Activated CD4-positive, alpha-beta T cell treated with anti-CD3 and anti-CD28 coated beads, Interleukin-10, Interleukin-2, amounts not matched to agents 100 ng/mL and 50 ng/mL, durations not matched to agents 16 hours and 8 hours (primary cell): Measurements from ENCODE around the gene CNBD2.
A peak's percentile ranks its signal among the peaks of the same experiment; 100 is the strongest.
"Not testable (repeated sequence)": the region's sequence is repeated elsewhere in the genome, so short reads cannot be mapped to it uniquely, and the experiment has no call there.

Experiments
- DNase-seq: peaks from one replicate; pipeline ENCODE4 v3.0.0-alpha.2; 2020

CNBD2 gene

DNA sequence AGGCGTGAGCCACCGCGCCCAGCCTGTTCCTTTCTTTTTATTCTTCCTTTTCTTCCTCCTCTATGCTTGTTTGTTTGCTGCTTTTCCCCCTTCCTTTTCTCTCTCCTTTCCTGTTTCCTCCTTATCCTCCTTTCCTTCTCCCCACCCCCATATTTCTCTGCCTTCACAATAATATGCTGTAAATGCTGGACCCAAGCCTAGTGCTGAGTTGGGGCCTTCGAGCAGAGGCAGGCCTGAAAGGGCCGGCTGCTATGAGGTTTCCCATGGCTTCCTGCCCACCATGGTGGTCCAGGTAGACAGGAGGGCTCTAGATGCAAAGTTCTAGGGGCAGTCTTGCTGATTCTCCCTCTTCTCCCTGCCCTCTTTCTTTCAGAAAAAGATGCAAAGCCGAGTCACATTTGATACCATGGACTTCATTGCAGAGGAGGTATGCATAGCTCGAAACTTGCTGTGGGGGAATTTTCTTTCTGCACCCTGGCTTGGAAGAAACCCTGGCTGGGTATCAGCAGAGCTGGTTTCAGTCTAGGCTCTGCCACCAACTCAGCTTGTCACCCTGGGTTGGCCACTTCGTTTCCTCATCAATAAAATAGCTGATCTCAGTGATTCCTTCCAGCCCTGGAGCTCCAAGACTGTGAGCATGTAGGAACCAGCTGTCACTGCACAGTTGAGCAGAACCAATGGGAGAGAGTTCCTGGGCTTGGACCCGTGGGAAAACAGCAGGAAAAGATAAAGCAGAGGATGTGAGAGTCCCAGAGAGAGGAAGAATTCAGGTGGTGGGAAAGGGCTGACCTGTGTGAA, 7.4 kb downstream of the CNBD2 start:
- DNase-seq: no peak

DNA sequence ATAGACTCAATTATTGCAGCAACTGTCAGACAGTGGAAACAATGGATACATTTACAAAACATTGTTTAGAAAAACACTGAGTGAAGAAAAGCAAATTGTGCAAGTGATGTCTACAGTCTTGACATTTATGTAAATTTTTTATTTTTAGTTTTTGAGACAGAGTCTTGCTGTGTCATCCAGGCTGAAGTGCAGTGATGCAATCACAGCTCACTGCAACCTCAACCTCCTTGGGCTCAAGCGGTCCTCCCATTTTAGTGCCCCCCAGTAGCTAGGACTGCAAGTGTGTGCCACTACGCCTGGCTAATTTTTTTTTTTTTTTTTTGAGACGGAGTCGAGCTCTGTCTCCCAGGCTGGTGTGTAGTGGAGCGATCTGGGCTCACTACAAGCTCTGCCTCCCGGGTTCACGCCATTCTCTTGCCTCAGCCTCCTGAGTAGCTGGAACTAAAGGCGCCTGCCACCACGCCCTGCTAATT, 9.7 kb downstream of the CNBD2 start:
- no peak for DNase-seq

DNA sequence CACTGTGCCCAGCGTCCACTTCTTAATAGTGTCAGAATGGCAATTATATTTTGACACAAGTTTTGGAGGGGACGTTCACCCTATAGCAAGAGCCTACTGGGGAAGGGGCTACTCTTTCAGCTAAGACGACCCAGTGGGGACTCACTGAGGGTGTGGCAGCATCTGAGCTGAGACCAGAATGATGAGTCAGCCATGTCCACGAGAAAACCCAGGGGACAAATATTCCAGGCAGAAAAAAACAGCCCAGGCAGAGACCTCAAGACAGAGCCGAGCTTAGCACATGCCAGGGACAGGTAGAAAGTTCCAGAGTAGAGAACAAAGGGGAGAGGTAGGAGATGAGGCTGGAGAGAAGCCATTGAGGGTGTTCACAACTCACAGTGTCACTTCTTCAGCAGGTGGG, 11.2 kb downstream of the CNBD2 start:
- no peak for DNase-seq

DNA sequence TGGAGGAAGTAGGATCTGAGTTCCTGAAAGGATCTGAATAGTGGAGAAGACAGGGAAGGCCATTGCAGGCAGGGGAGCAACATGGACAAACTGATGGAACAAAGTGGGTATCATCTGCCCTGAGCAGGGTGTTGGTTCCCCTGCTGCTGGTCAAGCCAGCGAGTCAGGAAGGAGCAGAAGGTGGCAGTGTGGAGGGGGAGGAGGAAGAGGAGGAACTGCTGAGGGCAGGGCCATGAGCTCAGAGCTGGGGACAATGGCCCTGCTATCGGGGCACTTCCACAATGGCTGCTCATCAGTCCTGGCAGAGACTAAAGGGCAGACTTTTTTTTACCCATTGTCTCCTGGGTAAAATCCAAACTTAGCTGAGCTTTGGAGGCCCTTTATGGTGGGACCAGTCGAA, 13.6 kb downstream of the CNBD2 start:
- no peak for DNase-seq

DNA sequence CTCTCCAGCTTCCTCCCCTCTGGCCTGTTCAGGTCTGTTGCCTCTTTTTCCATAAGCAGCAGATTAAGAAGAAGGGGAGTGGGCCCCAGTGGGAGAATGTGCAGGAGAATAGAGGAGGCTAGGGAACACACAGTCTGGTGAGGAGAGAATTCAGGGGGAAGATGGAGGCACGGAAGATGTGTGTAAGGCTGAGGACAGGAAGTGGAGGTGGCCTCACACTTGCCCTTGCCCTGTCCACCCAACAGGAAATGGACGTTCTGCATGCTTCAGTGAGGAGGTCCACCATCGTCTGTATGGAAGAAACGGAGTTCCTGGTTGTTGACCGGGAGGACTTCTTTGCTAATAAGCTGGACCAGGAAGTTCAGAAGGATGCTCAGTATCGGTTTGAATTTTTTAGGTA, 16.0 kb downstream of the CNBD2 start:
- DNase-seq: no peak

DNA sequence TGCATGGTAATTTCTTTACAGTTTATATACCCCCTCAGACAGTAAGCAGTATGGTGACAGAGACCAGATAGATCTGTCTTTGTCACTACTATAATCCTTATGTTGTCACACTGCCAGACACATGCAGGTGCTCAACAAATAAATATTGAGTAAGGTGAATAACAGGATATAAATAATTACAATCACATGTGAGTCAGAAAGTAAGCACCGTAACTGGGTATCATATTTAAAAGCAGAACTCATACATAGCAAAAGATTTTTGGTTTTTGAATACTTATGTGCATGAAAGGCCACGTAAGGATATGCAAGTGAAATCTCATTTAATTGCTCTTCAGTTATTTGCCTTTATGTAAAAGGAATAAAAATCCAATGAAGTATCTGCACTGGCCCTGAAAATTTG, 17.4 kb downstream of the CNBD2 start:
- no peak for DNase-seq

DNA sequence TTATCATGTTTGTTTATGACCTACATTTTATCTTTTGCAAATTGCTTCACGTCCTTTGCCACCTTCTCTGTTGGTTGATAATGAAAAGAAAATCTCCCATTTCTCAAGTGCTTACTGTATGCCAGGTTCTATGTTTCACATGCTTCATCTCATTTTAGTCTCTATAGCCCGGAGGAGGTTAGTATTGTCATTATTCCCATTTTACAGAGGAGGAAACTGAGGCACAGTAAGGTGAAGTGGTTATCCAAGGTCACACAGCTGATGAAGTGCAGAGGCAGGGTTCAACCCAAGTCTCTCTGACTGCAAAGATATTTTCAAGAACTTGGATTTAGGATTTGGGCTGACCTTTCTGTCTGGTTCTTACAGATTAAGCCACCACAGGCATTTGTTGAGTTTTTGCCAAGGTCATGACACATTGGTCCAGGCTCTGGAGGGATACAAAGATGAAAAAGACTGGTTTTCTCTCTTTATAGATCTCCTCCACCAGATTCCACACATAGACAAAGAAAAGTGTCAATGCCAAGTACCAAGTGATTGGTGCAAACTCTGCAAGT, 20.6 kb downstream of the CNBD2 start:
- no peak for DNase-seq

DNA sequence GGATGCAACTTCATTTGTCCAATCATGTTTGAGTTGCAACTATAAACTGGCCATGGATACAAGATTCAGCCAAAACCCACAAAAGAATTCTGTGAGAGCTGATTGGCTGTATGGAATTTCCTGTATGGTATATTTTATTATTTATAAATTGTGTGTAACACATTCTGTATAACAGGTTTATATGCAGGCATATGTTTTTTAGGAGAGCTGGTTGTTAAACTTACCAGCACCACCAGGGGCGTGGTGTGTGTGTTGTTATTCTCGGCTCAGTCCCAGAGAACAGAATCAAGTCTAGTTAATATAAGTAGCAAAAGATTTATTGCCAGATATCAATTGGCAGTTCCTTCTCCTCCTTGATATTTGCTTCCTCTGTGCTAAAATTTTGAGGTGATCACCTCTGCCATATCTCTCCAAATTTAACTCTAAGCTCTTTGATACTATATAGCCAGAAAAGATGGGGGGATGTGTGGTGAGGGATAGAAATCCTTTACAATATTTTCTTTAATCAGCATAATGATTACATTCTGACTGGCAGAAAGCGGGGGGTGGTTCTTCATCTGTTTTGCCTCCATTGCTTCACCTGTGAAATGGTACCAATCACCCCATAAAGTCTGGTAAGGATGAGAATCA, 22.9 kb downstream of the CNBD2 start:
- peak; percentile 10 for DNase-seq

DNA sequence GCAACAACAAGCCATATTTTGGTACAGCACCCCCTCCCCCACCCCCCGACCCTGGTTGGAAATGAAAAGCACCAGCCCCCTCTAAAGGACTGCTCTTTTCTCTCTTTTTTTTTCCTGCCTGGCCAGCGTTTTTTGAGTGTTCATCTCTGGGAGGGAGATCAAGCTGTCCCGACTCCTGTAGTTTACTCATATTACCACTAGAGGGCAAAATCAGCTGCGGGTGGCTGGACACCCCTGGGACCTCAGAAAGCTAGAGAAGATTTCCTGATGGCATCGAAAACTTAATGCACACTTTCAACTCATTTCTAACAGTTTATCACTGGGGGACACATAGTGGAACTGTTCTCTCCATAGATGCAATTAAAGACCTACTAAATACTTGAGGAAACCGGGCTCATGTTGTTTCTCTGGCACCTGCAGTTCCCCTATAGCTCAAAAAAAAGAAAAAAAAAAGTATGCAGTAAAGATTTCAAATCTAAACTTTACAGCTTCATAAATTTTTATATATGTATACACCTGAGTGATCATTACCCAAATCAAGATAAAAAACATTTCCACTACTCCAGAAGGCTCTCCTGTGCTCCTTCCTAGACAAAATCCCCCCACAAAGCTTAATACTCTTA, 24.4 kb downstream of the CNBD2 start:
- peak; percentile 75 for DNase-seq

DNA sequence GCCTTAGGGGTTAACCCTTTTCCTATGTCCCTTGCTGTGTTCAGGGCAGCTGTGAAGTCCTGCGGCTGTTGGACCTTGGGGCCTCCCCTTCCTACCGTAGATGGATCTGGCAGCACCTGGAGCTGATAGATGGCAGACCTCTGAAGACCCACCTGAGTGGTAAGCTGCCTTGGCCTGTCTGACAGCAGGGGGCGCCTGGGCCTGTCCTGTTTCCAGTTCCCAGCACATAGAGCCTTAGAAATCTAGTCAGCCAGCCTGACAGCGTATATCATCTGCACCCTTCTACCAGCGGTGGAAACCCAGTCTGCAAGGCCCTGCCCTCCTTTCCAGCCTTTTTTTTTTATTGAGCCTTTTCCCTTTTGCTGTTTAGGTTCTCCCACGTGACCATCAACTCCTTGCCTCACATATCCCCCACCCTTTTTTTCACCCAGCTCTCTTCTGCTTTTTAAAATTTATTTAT, 26.6 kb downstream of the CNBD2 start:
- DNase-seq: peak; percentile 77

DNA sequence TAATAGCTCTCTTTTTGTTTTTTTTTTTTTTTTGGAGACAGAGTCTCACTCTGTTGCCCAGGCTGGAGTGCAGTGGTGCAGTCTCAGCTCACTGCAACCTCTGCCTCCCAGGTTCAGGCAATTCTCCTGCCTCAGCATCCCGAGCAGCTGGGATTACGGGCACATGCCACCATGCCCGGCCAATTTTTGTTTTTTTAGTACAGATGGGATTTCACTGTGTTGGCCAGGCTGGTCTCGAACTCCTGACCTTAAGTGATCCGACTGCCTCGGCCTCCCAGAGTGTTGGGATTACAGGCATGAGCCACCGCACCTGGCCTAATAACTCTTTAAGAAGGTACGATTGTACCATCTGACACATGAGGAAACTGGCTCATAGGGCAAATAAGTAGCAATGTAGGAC, 28.1 kb downstream of the CNBD2 start:
- DNase-seq: not testable (repeated sequence)

DNA sequence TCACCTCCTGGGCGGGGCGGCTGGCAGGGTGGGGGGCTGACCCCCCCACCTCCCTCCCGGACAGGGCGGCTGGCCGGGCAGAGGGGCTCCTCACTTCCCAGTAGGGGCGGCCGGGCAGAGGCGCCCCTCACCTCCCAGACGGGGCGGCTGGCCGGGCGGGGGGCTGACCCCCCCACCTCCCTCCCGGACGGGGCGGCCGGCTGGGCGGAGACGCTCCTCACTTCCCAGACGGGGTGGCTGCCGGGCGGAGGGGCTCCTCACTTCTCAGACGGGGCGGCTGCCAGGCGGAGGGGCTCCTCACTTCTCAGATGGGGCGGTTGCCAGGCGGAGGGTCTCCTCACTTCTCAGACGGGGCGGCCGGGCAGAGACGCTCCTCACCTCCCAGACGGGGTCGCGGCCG, 32.9 kb downstream of the CNBD2 start:
- not testable (repeated sequence) for DNase-seq

DNA sequence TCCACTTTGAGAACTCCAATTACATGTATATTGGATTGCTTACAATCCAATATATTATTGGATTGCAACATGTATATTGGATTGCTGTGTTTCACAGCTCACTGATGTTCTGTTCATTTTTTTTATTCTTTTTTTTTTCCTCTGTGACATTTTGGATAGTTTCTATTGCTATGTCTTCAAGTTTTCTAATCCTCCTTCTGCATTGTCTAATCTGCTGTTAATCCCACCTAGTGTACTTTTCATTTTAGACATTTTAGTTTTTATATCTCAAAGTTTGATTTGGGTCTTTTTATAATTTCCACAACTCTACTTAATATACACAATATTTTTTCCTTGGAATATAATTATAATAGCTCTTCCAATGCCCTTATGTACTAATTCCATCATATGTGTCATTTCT, 34.5 kb downstream of the CNBD2 start:
- DNase-seq: no peak

DNA sequence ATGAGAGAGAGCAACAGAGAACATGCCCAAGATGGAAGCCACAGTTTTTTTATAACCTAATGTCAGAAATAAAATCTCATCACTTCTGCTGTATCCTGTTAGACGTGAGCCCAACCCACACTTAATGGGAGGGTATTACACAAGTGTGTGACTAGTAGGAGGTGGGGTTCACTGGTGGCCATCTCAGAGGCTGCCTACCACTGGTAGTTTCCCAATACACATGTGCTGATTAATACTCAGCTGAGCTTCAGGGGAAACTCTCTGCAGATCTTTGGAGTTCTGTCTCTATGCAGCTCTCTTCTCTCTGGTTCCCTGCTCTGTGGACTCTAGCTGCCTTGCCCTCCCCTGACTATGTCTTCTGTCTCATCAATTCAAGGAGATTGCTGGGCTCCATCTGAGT, 35.7 kb downstream of the CNBD2 start:
- no peak for DNase-seq

DNA sequence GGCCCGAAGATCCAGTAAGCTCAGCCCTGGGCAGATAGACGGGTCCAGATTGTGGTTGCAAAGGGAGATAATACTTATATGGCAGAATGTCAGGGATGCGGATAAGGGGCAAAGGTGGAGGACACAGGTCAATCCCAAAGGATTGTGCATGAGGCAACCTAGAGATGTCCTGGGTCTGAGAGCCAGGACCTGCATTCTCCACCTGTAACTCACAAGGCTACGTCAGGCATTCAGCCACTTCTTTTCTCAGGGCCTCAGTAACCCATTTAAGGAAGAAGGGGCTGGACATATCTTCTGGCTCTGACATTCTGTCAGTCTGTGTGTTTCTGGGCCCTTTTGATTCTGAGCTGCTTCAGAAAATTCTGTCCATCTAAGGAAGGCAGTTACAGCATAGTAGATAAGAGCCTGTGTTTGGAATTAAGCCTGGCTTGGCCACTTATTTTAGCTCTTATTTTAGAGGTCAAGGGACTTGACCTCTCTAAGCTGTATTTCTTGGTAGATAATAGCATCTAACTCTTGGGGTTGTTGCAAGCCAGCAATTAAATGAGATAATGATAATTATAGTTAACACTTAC, 40.2 kb downstream of the CNBD2 start:
- no peak for DNase-seq

DNA sequence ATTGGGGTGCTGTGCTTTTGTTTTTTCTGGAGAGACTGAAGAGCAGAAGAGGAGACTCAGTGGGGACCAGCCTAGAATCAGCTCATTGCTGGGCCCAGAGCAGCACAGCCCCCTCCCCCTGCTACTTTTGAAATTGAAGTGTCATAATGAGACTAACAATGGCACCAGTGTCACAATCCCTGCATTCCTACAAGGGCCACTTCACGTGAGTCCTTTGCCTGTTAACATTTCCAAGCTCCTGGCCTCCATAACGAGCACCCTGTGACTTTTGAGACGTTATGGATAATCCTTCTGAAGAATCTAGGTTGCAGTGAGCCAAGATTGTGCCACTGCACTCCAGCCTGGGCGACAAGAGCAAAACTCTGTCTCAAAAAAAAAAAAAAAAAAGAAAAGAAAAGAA, 41.7 kb downstream of the CNBD2 start:
- DNase-seq: no peak

DNA sequence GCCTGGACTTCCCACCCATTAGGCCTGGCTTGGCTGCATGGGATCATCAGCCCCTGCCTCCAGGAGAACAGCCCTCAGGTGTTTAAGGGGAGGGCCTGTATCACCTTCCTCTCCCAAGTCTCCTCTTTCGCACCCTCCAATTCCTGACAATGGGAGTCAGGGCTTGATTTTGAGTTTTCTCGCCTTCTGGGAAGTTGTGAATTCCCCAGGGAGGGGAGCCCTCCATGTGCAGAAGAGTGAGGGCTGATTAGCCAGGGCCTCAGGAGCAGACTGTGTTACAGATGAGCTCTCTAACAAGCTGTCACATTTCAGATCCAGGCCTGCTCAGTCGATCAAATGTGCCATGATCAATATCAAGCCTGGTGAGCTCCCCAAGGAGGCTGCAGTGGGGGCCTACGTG, 42.4 kb downstream of the CNBD2 start:
- DNase-seq: no peak

DNA sequence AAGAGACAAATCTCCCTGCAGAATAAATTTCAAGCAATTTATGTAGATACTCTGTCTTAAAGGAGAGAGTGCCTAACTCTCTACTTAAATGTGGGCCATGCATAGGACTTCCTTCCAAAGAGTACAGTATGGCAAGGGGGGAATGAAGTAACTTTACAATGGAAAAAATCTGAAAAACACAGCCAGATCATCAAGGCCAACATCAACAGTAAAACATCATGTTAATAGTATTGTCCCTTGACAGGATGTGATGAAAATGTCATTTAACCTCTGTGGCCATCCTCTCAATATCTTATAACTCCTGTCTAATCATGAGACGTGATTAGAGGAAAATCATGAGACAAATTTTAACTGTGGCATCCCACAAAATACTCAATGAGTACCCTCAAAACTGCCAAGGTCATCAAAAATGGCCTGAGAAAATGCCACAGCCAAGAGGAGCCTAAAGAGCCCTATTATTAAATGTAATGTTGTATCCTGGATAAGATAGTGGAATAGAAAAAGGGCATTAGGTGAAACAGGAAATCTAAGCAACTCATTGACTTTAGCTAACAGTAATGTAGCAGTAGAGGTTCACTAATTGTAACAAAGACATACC, 47.5 kb downstream of the CNBD2 start:
- DNase-seq: no peak

DNA sequence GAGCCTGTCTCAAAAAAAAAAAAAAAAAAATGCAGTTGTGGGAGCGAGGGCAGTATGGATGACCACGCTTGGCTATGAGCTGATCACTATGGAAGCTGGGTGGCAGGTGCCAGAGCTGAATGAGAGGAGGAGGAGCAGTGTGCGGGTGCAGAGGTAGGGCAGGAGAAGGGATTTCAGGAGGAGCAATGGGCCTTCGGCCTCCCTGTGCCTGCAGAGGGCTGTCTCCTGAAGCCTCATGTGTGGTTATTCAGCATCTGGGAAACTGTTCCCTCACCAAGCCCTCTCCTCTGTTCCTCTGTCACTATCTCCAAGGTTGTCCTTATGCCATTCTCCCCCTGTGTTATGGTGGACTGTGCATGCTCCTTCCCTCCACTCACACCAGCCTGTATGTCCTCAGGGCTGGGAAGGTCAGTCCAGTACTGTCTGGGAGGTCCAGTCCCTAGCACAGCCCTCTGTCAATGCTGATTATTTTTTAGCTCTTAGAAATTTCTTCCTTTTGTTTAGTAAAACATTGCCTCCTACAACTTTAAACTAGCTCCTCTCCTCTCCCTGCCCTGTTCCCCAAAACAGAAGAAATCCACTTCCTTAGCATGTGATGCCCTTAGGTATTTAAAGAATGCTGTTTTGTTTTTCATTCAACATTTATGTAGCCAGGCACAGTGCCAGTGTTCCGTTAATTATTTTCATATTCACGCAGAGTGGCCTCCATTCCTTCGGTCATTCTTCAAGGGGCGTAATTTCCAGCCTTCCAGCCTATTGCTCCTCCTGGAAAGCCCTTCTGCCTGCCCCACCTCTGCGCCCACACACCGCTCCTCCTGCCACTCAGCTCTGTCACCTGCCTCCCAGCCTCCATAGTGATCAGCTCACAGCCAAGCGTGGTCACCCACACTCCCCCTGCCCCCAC, 48.9 kb downstream of the CNBD2 start:
- no peak for DNase-seq

DNA sequence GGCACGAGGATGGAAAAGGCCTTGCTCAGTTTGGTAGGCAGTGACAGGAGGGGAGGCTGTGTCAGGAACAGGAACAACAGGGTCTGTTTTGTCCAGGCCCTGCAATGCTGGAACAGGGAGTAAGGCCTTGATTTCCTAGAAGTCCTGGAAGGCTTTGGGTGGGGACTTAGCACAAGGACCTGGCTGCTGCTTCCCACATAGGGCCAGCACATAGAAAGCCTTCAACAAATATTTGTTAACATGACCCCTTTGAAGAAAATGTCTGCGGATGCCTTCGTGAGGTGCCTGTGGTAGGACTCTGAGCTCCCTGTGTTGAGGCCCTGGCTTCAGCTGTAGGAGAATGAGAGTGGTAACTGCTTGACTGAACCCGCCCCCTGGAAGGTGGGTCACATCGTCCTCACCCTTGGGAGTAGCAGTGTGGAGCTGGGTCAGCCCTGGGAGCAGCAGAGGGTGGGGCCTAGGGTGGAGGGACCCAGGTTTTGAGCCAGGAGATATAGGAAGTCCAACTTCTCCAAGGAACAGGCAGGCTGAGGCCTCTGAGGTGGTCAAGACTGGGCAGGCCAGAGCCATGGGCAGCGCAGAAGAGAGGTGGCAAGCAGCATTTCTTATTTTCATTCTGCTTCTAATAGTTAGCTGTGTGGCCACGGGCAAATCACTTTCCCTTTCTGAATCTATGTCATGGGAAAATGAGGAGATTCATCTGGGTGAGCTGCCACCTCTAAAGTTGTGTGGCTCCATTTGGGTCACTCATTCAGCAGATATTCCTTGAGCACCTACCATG, 50.0 kb downstream of the CNBD2 start:
- DNase-seq: no peak

DNA sequence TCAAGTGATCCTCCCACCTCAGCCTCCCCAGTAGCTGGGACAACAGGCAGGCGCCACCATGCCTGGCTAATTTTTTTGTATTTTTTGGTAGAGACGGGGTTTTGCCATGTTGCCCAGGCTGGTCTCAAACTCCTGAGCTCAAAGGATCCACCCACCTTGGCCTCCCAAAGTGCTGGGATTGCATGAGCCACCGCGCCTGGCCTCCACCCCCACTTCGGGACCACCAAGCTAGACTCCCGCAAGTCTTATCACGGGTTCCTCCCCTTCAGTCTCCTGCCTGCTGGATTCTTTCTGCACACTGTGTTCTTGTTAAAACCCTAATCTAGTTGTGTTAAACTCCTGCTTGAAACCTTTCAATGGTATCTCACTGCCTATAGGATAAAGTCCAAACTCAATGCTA, 57.7 kb downstream of the CNBD2 start:
- not testable (repeated sequence) for DNase-seq
